D721Med (cell line): Measurements from ENCODE around the gene PLA2G4F.

Source experiments
- DNase-seq: peaks from one replicate; pipeline ENCODE4 v3.0.0; 2011; ENCODE audit warnings: low spot score; ENCODE audit not compliant: insufficient read length
- FAIRE-seq: peaks from 2 replicates; lab custom pipeline; 2011; peaks lifted over from hg19 to GRCh38; lab: Jason Lieb, UNC
- TF ChIP-seq, protein P1 (sequence below): IDR thresholded peaks from 2 replicates; pipeline ENCODE4 v1.5.1; 2012; ENCODE audit warnings: mild to moderate bottlenecking, control low read depth; ENCODE audit not compliant: insufficient read depth; ENCODE audit errors: missing control alignments

The PLA2G4F gene

DNA sequence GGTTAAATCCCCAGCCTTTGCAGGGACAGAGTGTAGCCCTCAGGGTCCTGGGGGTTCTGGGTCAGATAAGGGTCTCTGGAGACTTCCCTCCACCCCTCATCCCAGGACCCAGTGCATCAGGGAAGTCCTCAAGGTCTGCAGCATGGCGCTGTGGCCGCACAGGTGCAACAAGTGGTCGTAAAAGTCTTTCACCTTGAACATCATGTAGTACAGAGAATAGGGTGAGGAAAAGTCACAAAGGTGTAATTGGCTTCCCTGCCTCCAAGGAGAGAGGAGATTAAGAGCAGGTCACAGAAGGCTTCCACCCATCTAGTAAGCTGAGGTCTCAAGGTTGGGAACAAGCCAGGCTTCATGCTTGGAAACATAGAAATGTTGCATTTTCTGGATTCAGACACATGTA lies 32.9 kb downstream of the PLA2G4F start:
- FAIRE-seq (no peak), DNase-seq (no peak)
- TF ChIP-seq, protein P1, sequence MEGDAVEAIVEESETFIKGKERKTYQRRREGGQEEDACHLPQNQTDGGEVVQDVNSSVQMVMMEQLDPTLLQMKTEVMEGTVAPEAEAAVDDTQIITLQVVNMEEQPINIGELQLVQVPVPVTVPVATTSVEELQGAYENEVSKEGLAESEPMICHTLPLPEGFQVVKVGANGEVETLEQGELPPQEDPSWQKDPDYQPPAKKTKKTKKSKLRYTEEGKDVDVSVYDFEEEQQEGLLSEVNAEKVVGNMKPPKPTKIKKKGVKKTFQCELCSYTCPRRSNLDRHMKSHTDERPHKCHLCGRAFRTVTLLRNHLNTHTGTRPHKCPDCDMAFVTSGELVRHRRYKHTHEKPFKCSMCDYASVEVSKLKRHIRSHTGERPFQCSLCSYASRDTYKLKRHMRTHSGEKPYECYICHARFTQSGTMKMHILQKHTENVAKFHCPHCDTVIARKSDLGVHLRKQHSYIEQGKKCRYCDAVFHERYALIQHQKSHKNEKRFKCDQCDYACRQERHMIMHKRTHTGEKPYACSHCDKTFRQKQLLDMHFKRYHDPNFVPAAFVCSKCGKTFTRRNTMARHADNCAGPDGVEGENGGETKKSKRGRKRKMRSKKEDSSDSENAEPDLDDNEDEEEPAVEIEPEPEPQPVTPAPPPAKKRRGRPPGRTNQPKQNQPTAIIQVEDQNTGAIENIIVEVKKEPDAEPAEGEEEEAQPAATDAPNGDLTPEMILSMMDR: no peak

DNA sequence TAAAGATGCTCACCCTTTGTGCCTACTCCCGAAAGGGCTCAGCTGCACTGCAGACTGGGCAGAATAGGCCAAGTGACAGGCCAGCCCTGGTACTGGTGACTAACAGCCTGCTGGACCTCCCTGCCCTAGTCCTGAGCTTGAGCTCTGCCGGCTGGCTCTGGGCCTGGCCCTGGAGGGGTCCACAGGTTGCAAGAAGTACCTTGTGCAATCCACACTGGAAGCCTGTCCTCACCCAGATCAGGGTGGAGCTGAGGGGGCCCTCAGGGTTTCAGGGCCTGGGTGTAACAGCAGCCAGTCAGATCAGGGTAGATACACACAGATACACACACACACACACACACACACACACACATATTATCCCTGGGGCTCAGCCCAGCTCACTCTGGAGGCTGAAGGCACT lies 34.8 kb downstream of the PLA2G4F start:
- TF ChIP-seq, protein P1: no peak
- FAIRE-seq (no peak), DNase-seq (no peak)

DNA sequence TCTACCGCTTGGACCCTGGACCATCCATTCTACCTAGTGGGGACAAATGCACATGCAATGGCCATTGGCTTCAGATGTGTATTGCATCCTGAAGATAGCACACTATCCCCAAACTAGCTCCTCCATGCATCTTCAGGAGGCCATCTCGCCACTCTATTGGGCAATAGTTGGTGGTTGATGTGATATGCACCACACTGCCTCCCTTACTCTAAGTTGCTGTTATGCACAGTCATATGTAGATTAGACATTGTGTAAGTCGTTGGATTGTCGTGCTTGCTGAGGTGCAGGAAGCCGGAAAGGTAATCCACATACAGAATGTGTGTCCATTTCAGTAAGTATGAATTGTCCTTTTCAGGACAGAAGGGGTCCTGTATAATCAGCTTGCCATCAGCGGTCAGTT lies 35.4 kb downstream of the PLA2G4F start:
- FAIRE-seq: no peak
- TF ChIP-seq, protein P1: no peak

DNA sequence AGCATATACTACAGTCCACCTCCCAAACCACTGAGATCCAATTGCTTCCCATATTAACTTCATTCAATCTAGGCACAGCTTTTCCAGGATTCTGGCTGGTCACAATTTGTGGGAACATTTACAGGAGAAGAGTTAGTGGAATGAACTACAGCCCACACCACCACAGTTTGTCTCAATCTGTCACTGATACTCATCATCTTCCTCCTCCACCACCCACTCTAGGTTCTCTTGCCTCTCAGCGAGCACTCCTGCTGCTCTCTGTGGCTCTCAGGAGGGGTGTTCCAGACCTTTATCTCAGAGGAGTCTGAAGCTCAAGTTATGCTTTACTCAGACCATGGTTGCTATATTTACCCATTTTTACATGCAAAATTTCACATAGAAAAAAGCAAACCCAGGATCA lies 36.2 kb downstream of the PLA2G4F start:
- TF ChIP-seq, protein P1: no peak
- no peak for FAIRE-seq
- no peak for DNase-seq

More for the DNA sequence above, 35.4 kb downstream of the PLA2G4F start:
- no peak for DNase-seq

DNA sequence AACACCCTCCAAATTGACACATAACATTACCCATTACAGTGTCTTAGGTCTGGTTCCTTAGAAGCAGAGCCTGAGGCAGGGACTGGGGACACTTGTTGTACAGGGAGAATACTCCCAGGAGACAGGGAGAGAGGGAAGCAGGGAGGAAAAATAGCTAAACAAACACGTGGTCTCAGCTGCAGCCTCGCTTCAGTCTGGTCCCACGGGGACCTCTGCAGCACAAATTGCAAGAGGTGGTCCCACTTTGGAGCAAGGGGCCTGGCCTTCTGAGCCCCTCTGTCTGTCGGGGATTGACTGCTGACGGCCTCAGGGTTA lies 37.0 kb downstream of the PLA2G4F start:
- TF ChIP-seq, protein P1: no peak
- DNase-seq: no peak
- no peak for FAIRE-seq

DNA sequence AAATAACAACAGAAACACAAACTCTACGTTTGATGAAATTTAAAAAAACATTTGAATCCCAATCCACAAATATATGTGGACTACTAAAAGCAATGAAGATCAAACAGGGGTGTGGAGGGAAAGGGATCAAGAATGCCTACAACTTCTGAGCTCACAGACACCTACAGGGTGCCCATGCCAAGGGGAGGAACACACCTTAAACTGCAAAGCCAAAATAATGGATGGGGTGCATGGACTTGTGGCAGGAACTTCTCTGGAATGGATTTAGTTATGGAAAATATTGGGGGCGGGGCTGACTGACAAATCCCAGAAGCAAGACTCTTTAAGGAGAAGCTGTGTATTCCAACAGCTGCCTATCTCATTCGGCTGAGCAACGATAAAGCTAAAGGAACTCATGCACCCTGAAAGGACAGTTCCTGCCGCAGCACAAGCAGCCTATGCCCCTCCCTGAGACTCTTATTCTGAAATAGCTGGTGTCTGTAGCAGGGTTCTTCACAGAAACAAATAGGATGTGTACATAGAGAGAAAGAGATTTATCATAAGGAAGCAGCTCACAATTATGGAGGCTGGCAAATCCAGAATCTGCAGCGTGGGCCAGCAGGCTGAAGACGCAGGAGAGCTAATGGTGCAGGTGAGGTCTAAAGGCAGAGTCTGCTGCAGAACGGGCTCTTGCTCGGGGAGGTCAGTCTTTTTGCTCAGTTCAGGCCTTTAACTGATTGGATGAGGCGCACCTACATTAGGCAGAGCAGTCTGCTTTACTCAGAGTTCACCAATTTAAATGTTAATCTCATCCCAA lies 37.6 kb downstream of the PLA2G4F start:
- TF ChIP-seq, protein P1: no peak
- no peak for FAIRE-seq
- no peak for DNase-seq

DNA sequence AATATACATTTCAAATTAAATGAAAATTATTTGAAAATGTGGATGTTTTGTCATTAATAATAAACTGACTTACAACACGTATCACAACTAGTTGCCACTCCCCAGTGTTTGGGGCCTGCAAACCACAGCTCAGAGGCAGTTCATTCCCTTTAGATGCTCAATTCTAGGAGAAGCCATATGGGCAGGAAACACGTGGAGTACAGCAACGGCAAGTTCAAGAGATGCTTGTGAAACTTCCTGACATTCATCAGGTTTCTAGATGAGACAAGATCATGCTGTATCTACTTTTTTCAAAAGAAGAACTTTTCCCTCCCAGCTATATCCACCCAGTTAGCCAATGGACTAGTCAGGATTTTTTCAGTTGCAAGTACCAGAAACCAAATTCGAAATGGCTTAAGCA lies 44.5 kb downstream of the PLA2G4F start:
- TF ChIP-seq, protein P1: no peak
- DNase-seq (no peak), FAIRE-seq (no peak)
